ENCODE measurements around the gene PDE6C. TPM values are rescaled to one million over a fixed set of nuclear protein-coding genes. Genes with fewer than 3 reads are reported as not detected.

PDE6C gene
- total and polyA plus RNA-seq, 2 of the 8 experiments (the other 6 are each of a cell fraction or from before 2014, with no cell fraction given), result not detected

- TF ChIP-seq CTBP2 (IDR thresholded peaks at IDR 0.05; ENCODE audit: borderline replicate concordance, insufficient read depth, insufficient read length, low read length), result no peak
- TF ChIP-seq EGR1 (IDR thresholded peaks at IDR 0.05; ENCODE audit: borderline replicate concordance, low read depth, low read length), result no peak
- no peak for TF ChIP-seq EZH2 (IDR thresholded peaks at IDR 0.05; ENCODE audit: low read depth, low read length, severe bottlenecking)
These were observed 27.9 kb upstream of the PDE6C start (continued) for GRCh38 chr10:93584445-93584844.

Measured in H1 (cell line).